OCI-LY1 (cell line): Measurements from ENCODE around the gene OR2V1.

Experiments used
- CTCF ChIP-seq: fragments of 200-600 bp; sonication (generic), shearing (Covaris generic); IDR thresholded peaks from 2 replicates; pipeline ENCODE4 v1.5.1; 2017; ENCODE audit warnings: mild to moderate bottlenecking, antibody characterized with exemption, low read length, moderate library complexity, mixed read lengths
- EZH2 ChIP-seq: fragments of 200-600 bp; sonication (generic), shearing (Covaris generic); IDR thresholded peaks from 2 replicates; pipeline ENCODE4 v1.8.0; 2017; ENCODE audit warnings: borderline replicate concordance, mixed run types, mild to moderate bottlenecking, antibody characterized with exemption, low read length, moderate library complexity, mixed read lengths

DNA sequence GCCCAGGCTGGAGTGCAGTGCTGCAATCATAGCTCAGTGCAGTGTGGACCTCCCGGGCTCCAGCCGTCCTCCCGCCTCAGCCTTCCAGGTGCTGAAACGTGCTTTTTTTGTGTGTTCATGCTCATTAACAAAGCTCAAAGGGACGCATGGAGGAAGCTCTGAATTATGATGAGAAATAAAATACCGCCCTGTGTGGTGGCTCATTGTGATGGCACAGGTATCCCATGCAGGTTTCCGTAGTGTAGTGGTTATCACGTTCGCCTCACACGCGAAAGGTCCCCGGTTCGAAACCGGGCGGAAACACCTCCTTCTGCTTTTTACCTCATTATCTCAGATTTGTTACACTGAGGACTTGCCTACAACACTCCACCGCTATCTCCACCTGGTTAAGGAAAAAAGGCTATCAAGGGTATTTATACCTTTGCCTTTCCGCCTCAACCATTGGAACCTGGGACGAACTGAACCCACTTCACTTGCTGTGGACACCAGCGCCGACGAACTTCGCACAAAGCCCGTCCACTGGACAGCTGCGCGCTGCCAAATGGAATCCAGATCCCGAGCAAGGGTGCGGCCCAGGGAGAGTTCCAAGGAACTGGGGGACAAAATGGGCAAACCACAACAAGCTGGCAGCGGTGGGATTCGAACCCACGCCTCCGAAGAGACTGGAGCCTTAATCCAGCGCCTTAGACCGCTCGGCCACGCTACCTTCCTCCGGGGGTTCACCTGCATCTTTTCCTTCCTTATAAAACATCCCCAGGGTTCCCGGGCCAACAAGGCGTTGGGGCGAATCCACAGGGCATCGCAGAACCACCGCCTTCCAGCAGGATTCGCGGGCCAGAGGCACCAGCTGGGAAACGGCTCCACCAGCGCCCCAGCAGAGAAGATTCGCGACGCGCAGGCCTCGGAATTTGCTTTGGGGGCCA is 42.7 kb upstream of the OR2V1 start:
- no peak; the same call in 1 of the 2 replicates for TF ChIP-seq CTCF
- no peak for TF ChIP-seq EZH2
